Nephron progenitor cell (in vitro differentiated cells): ENCODE data around the gene SPAM1.

Experiments
- DNase-seq: peaks from one replicate; pipeline ENCODE4 v3.0.0; 2021
- H3K27ac Mint-ChIP-seq: 2 replicates; pipeline ENCODE4 v1.8.0; 2021; ENCODE audit warnings: mild to moderate bottlenecking, moderate library complexity, mixed read lengths
- H3K27me3 Mint-ChIP-seq: 2 replicates; pipeline ENCODE4 v1.8.0; 2021; ENCODE audit warnings: mild to moderate bottlenecking, low read depth, mixed read lengths; ENCODE audit not compliant: poor library complexity
- H3K36me3 Mint-ChIP-seq: 2 replicates; pipeline ENCODE4 v1.8.0; 2021; ENCODE audit warnings: low read depth, mixed read lengths
- H3K4me1 Mint-ChIP-seq: 2 replicates; pipeline ENCODE4 v1.8.0; 2021; ENCODE audit warnings: mixed read lengths
- H3K4me3 Mint-ChIP-seq: 2 replicates; pipeline ENCODE4 v1.8.0; 2021; ENCODE audit warnings: mild to moderate bottlenecking, moderate library complexity, mixed read lengths
- H3K9me3 Mint-ChIP-seq: 2 replicates; pipeline ENCODE4 v1.8.0; 2021; ENCODE audit warnings: mild to moderate bottlenecking, moderate library complexity, mixed read lengths
- TF ChIP-seq, protein P1 (sequence below): fragments of 200-600 bp; sonication (generic); IDR thresholded peaks from 2 replicates; pipeline ENCODE4 v1.5.0; 2021; ENCODE audit warnings: antibody characterized with exemption

The SPAM1 gene

DNA sequence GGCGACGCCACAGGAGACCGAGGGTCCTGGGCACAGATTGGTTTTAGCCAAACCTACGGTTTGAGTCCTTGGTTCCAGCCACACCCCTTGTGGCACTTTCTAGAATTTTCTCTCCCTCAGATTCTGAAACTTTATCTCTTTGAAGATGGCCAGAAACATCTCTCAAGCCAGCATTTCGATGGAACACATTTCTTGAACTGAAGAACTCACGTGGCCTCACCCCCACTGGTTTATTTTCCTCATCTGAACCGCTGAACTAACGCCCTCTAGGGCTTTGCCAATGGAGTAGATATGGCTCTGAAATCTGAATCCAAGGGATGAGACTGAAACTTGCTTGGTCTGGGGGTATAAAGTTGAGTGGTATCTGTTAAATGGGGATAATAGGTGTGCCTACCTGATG lies 6.7 kb upstream of the SPAM1 start:
- Mint-ChIP-seq H3K9me3 (no peaks in the 10 kb centered on the region), H3K27ac (no peak overlapping the region), H3K4me3 (no peak overlapping the region), H3K27me3 (no peaks in the 10 kb centered on the region), H3K36me3 (no peaks in the 10 kb centered on the region), H3K4me1 (peaks cover 6% of the 10 kb centered on the region)
- no peak for DNase-seq
- TF ChIP-seq, protein P1, sequence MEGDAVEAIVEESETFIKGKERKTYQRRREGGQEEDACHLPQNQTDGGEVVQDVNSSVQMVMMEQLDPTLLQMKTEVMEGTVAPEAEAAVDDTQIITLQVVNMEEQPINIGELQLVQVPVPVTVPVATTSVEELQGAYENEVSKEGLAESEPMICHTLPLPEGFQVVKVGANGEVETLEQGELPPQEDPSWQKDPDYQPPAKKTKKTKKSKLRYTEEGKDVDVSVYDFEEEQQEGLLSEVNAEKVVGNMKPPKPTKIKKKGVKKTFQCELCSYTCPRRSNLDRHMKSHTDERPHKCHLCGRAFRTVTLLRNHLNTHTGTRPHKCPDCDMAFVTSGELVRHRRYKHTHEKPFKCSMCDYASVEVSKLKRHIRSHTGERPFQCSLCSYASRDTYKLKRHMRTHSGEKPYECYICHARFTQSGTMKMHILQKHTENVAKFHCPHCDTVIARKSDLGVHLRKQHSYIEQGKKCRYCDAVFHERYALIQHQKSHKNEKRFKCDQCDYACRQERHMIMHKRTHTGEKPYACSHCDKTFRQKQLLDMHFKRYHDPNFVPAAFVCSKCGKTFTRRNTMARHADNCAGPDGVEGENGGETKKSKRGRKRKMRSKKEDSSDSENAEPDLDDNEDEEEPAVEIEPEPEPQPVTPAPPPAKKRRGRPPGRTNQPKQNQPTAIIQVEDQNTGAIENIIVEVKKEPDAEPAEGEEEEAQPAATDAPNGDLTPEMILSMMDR = no peak

DNA sequence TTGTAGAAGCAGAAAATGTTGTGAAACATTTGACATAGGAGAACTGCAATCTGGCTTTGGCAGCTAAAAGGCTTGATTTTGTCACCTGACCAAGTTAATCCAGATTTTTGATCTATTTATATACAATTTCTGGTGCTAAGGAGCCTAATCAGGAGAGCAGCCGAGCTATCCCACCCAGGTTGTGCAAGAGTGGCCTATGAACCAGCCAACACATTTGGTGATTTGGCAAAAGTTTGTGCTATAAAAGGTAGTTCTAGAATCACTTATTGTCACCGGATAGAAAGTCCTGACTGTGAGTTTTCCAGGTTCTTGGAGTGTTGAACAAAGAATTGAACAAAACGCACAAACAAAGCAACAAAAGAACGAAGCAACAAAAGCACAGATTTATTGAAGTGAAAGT lies 1.4 kb upstream of the SPAM1 start:
- Mint-ChIP-seq H3K9me3 (peaks cover 4% of the 10 kb centered on the region), H3K27me3 (peaks cover 3% of the 10 kb centered on the region), H3K36me3 (no peaks in the 10 kb centered on the region), H3K4me1 (no peaks in the 10 kb centered on the region), H3K27ac (no peak overlapping the region), H3K4me3 (no peak overlapping the region)
- TF ChIP-seq, protein P1 = no peak
- DNase-seq = no peak

DNA sequence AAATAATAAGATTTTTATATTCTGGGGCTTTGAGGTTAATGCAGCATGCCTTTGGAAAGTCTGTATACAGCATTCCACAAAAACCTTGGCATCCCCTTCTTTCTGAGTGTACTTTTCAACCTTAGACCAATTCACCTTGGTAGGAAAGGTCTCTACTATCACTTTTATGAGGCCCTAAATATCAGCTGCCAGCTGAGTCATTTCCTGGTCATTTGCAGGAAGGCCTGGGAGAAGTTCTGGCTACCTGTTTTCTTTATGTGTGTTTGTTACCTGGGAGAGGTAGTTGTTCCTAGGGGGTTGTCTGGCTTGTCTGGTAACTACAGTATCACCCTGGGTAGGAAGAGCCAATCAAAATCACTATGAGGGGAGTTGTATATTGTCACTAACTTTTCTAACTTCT lies 4.1 kb downstream of the SPAM1 start:
- Mint-ChIP-seq H3K4me1 (no peaks in the 10 kb centered on the region), H3K27me3 (peaks cover 3% of the 10 kb centered on the region), H3K4me3 (no peak overlapping the region), H3K9me3 (no peaks in the 10 kb centered on the region), H3K36me3 (no peaks in the 10 kb centered on the region), H3K27ac (no peak overlapping the region)
- no peak for DNase-seq
- TF ChIP-seq, protein P1 = no peak

DNA sequence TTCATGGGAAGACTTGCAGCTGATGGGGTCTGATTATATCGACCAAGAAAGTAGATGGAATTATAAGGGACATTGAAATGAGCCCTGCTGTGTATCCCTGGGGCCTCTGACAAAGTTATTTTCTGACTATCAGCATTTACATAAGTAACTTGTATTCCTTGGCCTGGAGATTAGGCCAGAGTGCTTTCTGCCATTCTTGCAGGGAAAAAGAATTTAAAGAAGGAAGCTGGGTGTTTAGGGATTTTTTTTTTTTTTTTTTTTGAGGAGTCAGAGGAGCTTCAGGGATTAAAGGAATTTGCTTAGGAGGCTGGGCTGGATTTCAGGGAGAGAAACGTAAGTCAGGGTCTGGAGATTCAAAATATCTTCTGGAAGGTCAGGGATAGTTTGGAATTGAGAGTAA lies 4.6 kb downstream of the SPAM1 start:
- no peaks in the 10 kb centered on the region for H3K4me1 Mint-ChIP-seq
- DNase-seq = no peak
- no peaks in the 10 kb centered on the region for H3K36me3 Mint-ChIP-seq
- H3K4me3 Mint-ChIP-seq = no peak overlapping the region
- TF ChIP-seq, protein P1 = no peak
- no peaks in the 10 kb centered on the region for H3K9me3 Mint-ChIP-seq
- H3K27ac Mint-ChIP-seq = no peak overlapping the region
- peaks cover 3% of the 10 kb centered on the region for H3K27me3 Mint-ChIP-seq

DNA sequence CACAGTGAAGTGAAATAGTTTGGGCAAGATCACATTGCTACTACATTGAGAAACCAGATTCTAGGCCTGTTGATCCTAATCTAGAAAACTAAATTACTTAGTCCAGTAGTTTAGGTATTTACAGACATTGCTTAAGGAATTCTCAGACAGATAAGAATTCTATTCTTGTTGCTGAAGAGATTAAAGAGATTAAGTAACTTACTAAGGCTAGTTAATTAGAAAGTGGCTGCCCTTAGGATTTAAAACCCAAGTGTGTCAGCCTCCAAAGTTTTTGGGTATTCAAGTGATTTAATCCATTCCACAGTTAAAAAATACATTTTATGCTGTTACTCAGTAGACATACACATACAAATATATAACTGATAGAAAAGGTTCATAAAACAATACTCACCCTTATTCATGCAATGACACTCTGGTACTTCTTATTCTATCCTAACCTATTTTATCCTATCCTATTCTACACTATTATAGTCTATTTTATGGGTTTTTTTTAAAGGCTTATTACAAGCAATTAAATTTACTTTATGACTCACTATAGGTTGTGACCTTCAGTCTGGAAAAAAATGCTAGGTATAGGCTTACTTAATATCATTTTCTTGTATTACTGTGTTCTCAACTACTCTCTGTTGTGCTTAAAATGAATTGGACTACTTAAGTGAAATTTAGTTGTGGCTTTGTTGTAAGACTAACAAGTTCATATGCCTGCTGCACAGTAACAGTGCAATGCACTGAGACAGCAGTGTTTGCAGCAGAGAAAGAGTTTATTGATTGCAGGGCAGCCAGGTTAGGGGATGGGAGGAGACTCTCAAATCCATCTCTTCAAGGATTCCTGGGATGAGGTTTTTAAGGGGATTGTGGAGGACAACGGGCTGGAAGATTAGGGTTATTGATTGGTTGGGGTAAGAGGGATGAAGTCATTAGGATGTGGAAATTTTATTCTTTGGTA lies 10.7 kb downstream of the SPAM1 start:
- H3K36me3 Mint-ChIP-seq = no peaks in the 10 kb centered on the region
- H3K9me3 Mint-ChIP-seq = peaks cover 6% of the 10 kb centered on the region
- H3K27me3 Mint-ChIP-seq = no peaks in the 10 kb centered on the region
- no peaks in the 10 kb centered on the region for H3K4me1 Mint-ChIP-seq
- no peak overlapping the region for H3K4me3 Mint-ChIP-seq
- H3K27ac Mint-ChIP-seq = no peak overlapping the region
- TF ChIP-seq, protein P1 = no peak
- DNase-seq = no peak

DNA sequence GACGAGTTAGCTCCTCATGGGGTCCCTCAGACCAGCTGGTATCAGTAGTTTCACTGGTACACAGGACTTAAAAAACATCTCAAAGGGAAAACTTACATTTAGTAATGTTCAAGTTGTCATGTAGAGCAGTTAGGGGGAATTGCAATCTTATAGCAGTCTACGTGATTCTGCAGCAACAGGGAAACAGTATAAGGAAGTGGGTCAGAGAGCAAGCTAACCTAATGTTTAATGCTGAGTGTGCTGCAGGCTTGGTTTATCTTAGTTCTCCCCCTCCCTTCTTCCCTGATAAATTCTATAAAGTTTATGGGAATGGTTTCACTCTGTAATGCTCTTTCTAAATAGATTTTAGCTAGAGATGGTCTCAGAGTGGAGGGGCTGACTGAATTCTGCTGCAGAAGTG lies 11.3 kb downstream of the SPAM1 start:
- H3K4me1 Mint-ChIP-seq = no peaks in the 10 kb centered on the region
- DNase-seq = no peak
- peaks cover 6% of the 10 kb centered on the region for H3K9me3 Mint-ChIP-seq
- H3K27ac Mint-ChIP-seq = no peak overlapping the region
- H3K36me3 Mint-ChIP-seq = no peaks in the 10 kb centered on the region
- H3K4me3 Mint-ChIP-seq = no peak overlapping the region
- no peaks in the 10 kb centered on the region for H3K27me3 Mint-ChIP-seq
- TF ChIP-seq, protein P1 = no peak
